ACC112 (cell line): ENCODE results near the gene PEX14.
"Not testable (repeated sequence)": the region's sequence is repeated elsewhere in the genome, so short reads cannot be mapped to it uniquely, and the experiment has no call there.

ENCODE experiments used
- H2AFZ ChIP-seq: fragments of 200-600 bp; sonication (generic); one replicate; pipeline ENCODE4 v1.6.0; 2017; ENCODE audit warnings: antibody characterized with exemption, low read length; ENCODE audit not compliant: unreplicated experiment
- H3K27ac ChIP-seq: fragments of 200-600 bp; sonication (generic); 2 replicates; pipeline ENCODE4 v1.5.1; 2014; ENCODE audit warnings: low read depth, mild to moderate bottlenecking, antibody characterized with exemption, low read length, moderate library complexity
- H3K27me3 ChIP-seq: fragments of 200-600 bp; sonication (generic); 2 replicates; pipeline ENCODE4 v1.6.1; 2014; ENCODE audit warnings: mild to moderate bottlenecking, antibody characterized with exemption, low read length, moderate library complexity, mixed read lengths; ENCODE audit not compliant: insufficient read depth
- H3K36me3 ChIP-seq: fragments of 200-600 bp; sonication (generic); 2 replicates; pipeline ENCODE4 v1.6.1; 2016; ENCODE audit warnings: mild to moderate bottlenecking, antibody characterized with exemption, low read length, moderate library complexity, mixed read lengths; ENCODE audit not compliant: insufficient read depth
- H3K4me1 ChIP-seq: fragments of 200-600 bp; sonication (generic); one replicate; pipeline ENCODE4 v1.6.1; 2016; ENCODE audit warnings: low read length, mixed read lengths; ENCODE audit not compliant: insufficient read depth, unreplicated experiment, control insufficient read depth
- H3K4me3 ChIP-seq: fragments of 200-600 bp; sonication (generic); 2 replicates; pipeline ENCODE4 v1.5.1; 2014; ENCODE audit warnings: mild to moderate bottlenecking, low read depth, low read length
- H3K79me2 ChIP-seq: fragments of 200-600 bp; sonication (generic); one replicate; pipeline ENCODE4 v1.6.0; 2016; ENCODE audit warnings: low read length; ENCODE audit not compliant: control insufficient read depth, unreplicated experiment, insufficient read depth

Gene PEX14

GRCh38 chr1:10474613-10475507 is at the start of gene PEX14:
Gene PEX14 (plus strand): TSS chr1:10474950. CDS start chr1:10474967, 17 bp downstream.
- H3K27ac ChIP-seq = peak within 1 kb of the TSS; percentile 36; the same call in 1 of the 2 replicates
- peak within 1 kb of the TSS; percentile 94 for H2AFZ ChIP-seq
- peaks cover 61% of the 10 kb centered on the region for H3K79me2 ChIP-seq
- no peaks in the 10 kb centered on the region for H3K27me3 ChIP-seq
- H3K36me3 ChIP-seq = no peaks in the 10 kb centered on the region
- H3K4me3 ChIP-seq = peak within 1 kb of the TSS; percentile 98
- H3K4me1 ChIP-seq = peaks cover 11% of the 10 kb centered on the region

DNA sequence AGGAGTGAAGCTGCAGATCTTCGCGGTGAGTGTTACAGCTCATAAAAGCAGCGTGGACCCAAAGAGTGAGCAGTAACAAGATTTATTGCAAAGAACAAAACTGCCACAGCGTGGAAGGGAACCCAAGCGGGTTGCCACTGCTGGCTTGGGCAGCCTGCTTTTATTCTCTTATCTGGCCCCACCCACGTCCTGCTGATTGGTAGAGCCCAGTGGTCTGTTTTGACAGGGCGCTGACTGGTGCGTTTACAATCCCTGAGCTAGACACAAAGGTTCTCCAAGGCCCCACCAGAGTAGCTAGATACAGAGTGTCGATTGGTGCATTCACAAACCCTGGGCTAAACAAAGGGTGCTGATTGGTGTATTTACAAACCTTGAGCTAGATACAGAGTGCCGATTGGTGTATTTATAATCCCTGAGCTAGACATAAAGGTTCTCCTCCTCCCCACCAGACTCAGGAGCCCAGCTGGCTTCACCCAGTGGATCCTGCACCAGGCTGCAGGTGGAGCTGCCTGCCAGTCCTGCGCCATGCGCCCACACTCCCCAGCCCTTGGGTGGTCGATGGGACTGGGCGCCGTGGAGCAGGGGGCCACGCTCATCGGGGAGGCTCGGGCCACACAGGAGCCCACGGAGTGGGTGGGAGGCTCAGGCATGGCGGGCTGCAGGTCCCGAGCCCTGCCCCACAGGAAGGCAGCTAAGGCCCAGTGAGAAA is 48.8 kb upstream of the PEX14 start:
- H3K79me2 ChIP-seq, H3K27me3 ChIP-seq, H3K4me1 ChIP-seq, H3K36me3 ChIP-seq, H2AFZ ChIP-seq, H3K27ac ChIP-seq, H3K4me3 ChIP-seq: not testable (repeated sequence)

DNA sequence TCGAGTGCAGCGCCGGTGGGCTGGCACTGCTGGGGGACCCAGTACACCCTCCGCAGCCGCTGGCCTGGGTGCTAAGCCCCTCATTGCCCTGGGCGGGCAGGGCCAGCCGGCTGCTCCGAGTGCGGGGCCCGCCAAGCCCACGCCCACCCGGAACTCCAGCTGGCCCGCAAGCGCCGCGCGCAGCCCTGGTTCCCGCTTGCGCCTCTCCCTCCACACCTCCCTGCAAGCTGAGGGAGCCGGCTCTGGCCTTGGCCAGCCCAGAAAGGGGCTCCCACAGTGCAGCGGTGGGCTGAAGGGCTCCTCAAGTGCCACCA is 48.3 kb upstream of the PEX14 start:
- H3K27ac ChIP-seq, H3K4me3 ChIP-seq, H3K27me3 ChIP-seq, H3K79me2 ChIP-seq, H2AFZ ChIP-seq, H3K4me1 ChIP-seq, H3K36me3 ChIP-seq: not testable (repeated sequence)

- Histone ChIP-seq H3K79me2 (peaks cover 5% of the 10 kb centered on the region), H3K36me3 (no peaks in the 10 kb centered on the region), H3K27me3 (no peaks in the 10 kb centered on the region), H2AFZ (no peak overlapping the region), H3K27ac (no peak overlapping the region), H3K4me3 (no peak overlapping the region), H3K4me1 (peaks cover 7% of the 10 kb centered on the region)
These were observed 45.8 kb upstream of the PEX14 start for GRCh38 chr1:10428984-10429383.

- H2AFZ ChIP-seq = peak overlapping the region; percentile 94
- H3K79me2 ChIP-seq = peaks cover 5% of the 10 kb centered on the region
- no peaks in the 10 kb centered on the region for H3K36me3 ChIP-seq
- H3K27ac ChIP-seq = peak overlapping the region; percentile 80; the same call in 1 of the 2 replicates
- peak overlapping the region; percentile 89 for H3K4me3 ChIP-seq
- peaks cover 7% of the 10 kb centered on the region for H3K4me1 ChIP-seq
- H3K27me3 ChIP-seq = no peaks in the 10 kb centered on the region
These were observed 44.9 kb upstream of the PEX14 start for GRCh38 chr1:10429868-10430215.

DNA sequence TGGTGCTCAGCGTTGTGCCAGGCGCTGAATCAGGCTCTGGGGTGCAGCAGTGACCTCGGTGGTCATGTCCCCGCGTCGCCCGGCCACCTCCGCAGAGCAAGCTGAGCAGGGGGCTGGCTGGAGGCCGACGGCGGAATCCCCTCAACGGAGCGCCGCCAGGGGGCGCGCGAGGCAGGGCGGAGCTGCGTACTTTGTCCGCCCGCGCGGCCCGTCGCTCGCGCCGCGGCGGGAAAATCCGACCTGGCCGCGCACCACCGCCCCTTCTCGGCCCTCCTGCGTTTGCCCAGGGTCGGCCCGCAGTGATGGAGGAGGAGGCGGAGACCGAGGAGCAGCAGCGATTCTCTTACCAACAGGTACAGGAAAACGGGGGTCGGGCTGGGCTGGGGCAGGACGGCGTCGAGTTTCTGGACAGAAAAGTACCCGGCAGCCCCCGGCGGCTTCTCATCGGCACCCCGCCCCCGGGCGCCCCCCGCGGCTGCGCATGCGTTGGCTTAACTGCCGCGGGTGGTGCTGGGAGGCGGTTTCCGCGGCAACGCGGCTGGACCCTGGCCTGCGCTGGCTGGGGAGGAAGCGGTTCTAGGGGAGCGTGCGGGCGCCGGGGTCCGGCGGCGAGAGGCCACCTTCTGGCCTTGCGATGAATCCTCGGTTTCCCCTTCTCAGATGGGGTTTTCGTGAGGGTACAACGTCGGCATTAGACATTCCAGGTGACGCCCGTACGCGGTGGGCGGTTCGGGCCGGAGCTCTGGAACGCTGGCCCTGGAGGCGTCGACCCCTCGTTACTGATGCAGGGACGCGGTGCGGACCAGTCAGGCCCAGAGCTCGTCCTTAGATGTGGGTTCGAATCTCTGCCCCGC is 44.3 kb upstream of the PEX14 start, which contains the start of gene CENPS:
TSS of gene CENPS (plus strand) at position 218 of the 854 bp plus-strand sequence. CDS start at position 303, 85 bp downstream.
- Histone ChIP-seq H3K27me3 (no peaks in the 10 kb centered on the region), H2AFZ (peak within 1 kb of the TSS; percentile 97), H3K4me1 (peaks cover 7% of the 10 kb centered on the region), H3K36me3 (no peaks in the 10 kb centered on the region), H3K27ac (peak within 1 kb of the TSS; percentile 80), H3K79me2 (peaks cover 5% of the 10 kb centered on the region), H3K4me3 (peak within 1 kb of the TSS; percentile 89)

DNA sequence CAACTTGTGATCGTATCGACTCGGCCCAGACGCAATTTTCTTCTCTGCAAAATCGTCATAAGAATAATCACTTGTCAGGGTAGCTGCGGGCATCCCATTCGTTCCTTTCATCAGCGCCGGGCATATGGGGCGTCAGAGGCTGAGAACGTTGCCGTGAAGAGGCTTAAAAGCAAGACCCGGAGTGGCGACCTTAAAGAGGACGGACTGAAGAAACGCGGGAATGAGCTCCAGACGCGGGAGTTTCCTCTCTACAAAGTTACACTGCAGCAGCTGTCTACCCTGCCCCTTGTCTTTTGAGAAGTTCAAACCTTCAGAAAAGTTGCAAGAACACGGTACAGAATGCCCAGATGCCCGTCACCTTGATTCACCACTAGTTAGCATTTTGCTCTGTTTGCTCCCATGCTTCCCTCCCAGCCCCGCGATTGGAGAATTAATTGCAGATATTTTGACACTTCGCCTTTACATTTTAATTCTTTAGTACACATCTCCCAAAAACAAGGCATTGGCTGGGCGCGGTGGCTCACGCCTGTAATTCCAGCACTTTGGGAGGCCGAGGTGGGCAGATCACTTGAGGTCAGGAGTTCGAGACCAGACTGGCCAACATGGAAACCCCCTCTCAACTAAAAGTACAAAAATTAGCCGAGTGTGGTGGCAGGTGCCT is 43.5 kb upstream of the PEX14 start:
- peak overlapping the region; percentile 80 for H3K27ac ChIP-seq
- no peaks in the 10 kb centered on the region for H3K27me3 ChIP-seq
- peak overlapping the region; percentile 89 for H3K4me3 ChIP-seq
- H3K79me2 ChIP-seq = peaks cover 5% of the 10 kb centered on the region
- peak overlapping the region; percentile 97 for H2AFZ ChIP-seq
- H3K36me3 ChIP-seq = no peaks in the 10 kb centered on the region
- peaks cover 7% of the 10 kb centered on the region for H3K4me1 ChIP-seq

GRCh38 chr1:10432910-10433700 is 41.6 kb upstream of the PEX14 start:
- peaks cover 5% of the 10 kb centered on the region for H3K79me2 ChIP-seq
- peaks cover 7% of the 10 kb centered on the region for H3K4me1 ChIP-seq
- no peak overlapping the region for H2AFZ ChIP-seq
- H3K4me3 ChIP-seq = no peak overlapping the region
- no peaks in the 10 kb centered on the region for H3K27me3 ChIP-seq
- no peak overlapping the region for H3K27ac ChIP-seq
- no peaks in the 10 kb centered on the region for H3K36me3 ChIP-seq

- no peaks in the 10 kb centered on the region for H3K27me3 ChIP-seq
- no peak overlapping the region for H2AFZ ChIP-seq
- peaks cover 7% of the 10 kb centered on the region for H3K4me1 ChIP-seq
- no peaks in the 10 kb centered on the region for H3K36me3 ChIP-seq
- H3K27ac ChIP-seq = no peak overlapping the region
- H3K4me3 ChIP-seq = no peak overlapping the region
- H3K79me2 ChIP-seq = peaks cover 5% of the 10 kb centered on the region
These were observed 41.0 kb upstream of the PEX14 start for GRCh38 chr1:10433790-10434189.
